Measurements from ENCODE around the gene UPB1. TPM values are rescaled to one million over a fixed set of nuclear protein-coding genes. Genes with fewer than 3 reads are reported as not detected.

Gene UPB1
- total and polyA plus RNA-seq, 12 donors, result 0.11 to 2.2 (median 0.34) TPM; not detected in 1

- intact Hi-C loops (cut with DNase I), result loop anchor here (5.0 kb wide), 2 partner anchors 76 to 81 kb away; partner anchors contain the start of gene ADORA2A (in 1 of the 2)
- Histone ChIP-seq H3K27ac (no peak overlapping the region), H3K4me3 (no peak overlapping the region), H3K27me3 (no peaks in the 10 kb centered on the region), H3K36me3 (replicated peaks in 1 of 2) (no peaks in the 10 kb centered on the region), H3K9me3 (replicated peaks in 1 of 3) (no peaks in the 10 kb centered on the region), H3K4me1 (replicated peaks in 1 of 2) (peaks cover 0 to 4% of the 10 kb centered on the region in 2 donors)
- peak; percentile 63 to 87 (median 70) for DNase-seq
- peak; percentile 51 to 80 (median 74) for TF ChIP-seq CTCF (IDR thresholded peaks at IDR 0.05)
- TF ChIP-seq POLR2A (IDR thresholded peaks at IDR 0.05), result no peak
- WGBS, 4 donors, result 67 to 76% (median 70%) methylated on average over 7 of the region's 7 CpGs
Measured at GRCh38 chr22:24503137-24503842, 8.2 kb downstream of the UPB1 start.

GRCh38 chr22:24503843-24504338 is 8.8 kb downstream of the UPB1 start:
- H3K4me3 ChIP-seq, result no peak overlapping the region
- H3K36me3 ChIP-seq (replicated peaks in 1 of 2), result no peaks in the 10 kb centered on the region
- H3K27ac ChIP-seq, result no peak overlapping the region
- TF ChIP-seq CTCF (IDR thresholded peaks at IDR 0.05) (no peak), POLR2A (IDR thresholded peaks at IDR 0.05) (no peak)
- DNase-seq, result peak in 1 of 7 donors; percentile 9
- no peaks in the 10 kb centered on the region for H3K9me3 ChIP-seq (replicated peaks in 1 of 3)
- whole genome bisulfite sequencing, 4 donors, result 77 to 89% (median 86%) methylated on average over 5 of the region's 5 CpGs
- no peaks in the 10 kb centered on the region for H3K27me3 ChIP-seq
- H3K4me1 ChIP-seq (replicated peaks in 1 of 2), result peaks cover 0 to 4% of the 10 kb centered on the region in 2 donors
- intact Hi-C loops (cut with DNase I), result loop anchor here (5.0 kb wide), 2 partner anchors 77 to 82 kb away; partner anchors contain the start of gene ADORA2A (in 1 of the 2)

- no peak for TF ChIP-seq POLR2A (IDR thresholded peaks at IDR 0.05)
- TF ChIP-seq CTCF (IDR thresholded peaks at IDR 0.05), result no peak
- 81 to 92% (median 85%) methylated on average over 2 of the region's 2 CpGs for WGBS, 4 donors
Measured at GRCh38 chr22:24504540-24504939, 9.4 kb downstream of the UPB1 start.

GRCh38 chr22:24504956-24505736 is 10.0 kb downstream of the UPB1 start:
- 83 to 92% (median 88%) methylated on average over 3 of the region's 3 CpGs for WGBS, 4 donors
- intact Hi-C loops (cut with DNase I), result loop anchor here (5.0 kb wide), 2 partner anchors 78 to 83 kb away; partner anchors contain the start of gene ADORA2A (in 1 of the 2)
- Histone ChIP-seq H3K4me1 (replicated peaks in 1 of 2) (peaks cover 0 to 6% of the 10 kb centered on the region in 2 donors), H3K36me3 (replicated peaks in 1 of 2) (no peaks in the 10 kb centered on the region), H3K9me3 (replicated peaks in 1 of 3) (no peaks in the 10 kb centered on the region), H3K27ac (no peak overlapping the region), H3K27me3 (no peaks in the 10 kb centered on the region), H3K4me3 (no peak overlapping the region)
- TF ChIP-seq POLR2A (IDR thresholded peaks at IDR 0.05) (no peak), CTCF (IDR thresholded peaks at IDR 0.05) (no peak)
- peak in 1 of 7 donors; percentile 8 for DNase-seq

More at GRCh38 chr22:24504540-24504939, 9.4 kb downstream of the UPB1 start:
- H3K27me3 ChIP-seq, result no peaks in the 10 kb centered on the region
- H3K4me1 ChIP-seq (replicated peaks in 1 of 2), result peaks cover 0 to 4% of the 10 kb centered on the region in 2 donors
- H3K27ac ChIP-seq, result no peak overlapping the region
- DNase-seq, result peak in 1 of 7 donors; percentile 12
- no peaks in the 10 kb centered on the region for H3K9me3 ChIP-seq (replicated peaks in 1 of 3)
- no peaks in the 10 kb centered on the region for H3K36me3 ChIP-seq (replicated peaks in 1 of 2)
- intact Hi-C loops (cut with DNase I), result loop anchor here (5.0 kb wide), 2 partner anchors 77 to 82 kb away; partner anchors contain the start of gene ADORA2A (in 1 of the 2)
- no peak overlapping the region for H3K4me3 ChIP-seq

Measured in adrenal gland (tissue), 12 donors.